HFFc6 (cell line): ENCODE data around the gene EIF4E1B. TPM values are rescaled to one million over a fixed set of nuclear protein-coding genes. Genes with fewer than 3 reads are reported as not detected.

Experiments
- DNase-seq: peaks from one replicate; pipeline ENCODE4 v3.0.0-alpha.2; 2018
- H3K27ac Mint-ChIP-seq: 2 replicates; pipeline ENCODE4 v1.8.0; 2020; ENCODE audit warnings: mild to moderate bottlenecking, mixed read lengths
- H3K27me3 Mint-ChIP-seq: 2 replicates; pipeline ENCODE4 v1.8.0; 2021; ENCODE audit warnings: mild to moderate bottlenecking, moderate library complexity, mixed read lengths; ENCODE audit not compliant: insufficient read depth
- H3K36me3 Mint-ChIP-seq: 2 replicates; pipeline ENCODE4 v1.8.0; 2021; ENCODE audit warnings: low read depth, mixed read lengths
- H3K4me1 Mint-ChIP-seq: 2 replicates; pipeline ENCODE4 v1.8.0; 2020; ENCODE audit warnings: low read depth, mixed read lengths
- H3K4me3 Mint-ChIP-seq: 2 replicates; pipeline ENCODE4 v1.8.0; 2020; ENCODE audit warnings: mild to moderate bottlenecking, moderate library complexity, mixed read lengths
- H3K9me3 Mint-ChIP-seq: 2 replicates; pipeline ENCODE4 v1.8.0; 2020; ENCODE audit warnings: mild to moderate bottlenecking, mixed read lengths
- total RNA-seq, 6 experiments: library from RNA; stranded (reverse); fragmentation: NEBNext Ultra II Directional; extraction: Animal tissue kit (Norgen Biotek cat#: 25700); gene quantifications; 2 replicates in 1 of 6; 3 replicates in 5 of 6; pipeline ENCODE4 v1.2.3, GENCODE V29; 2021
- TF ChIP-seq, protein P1 (sequence below): fragments of 200-600 bp; sonication (generic); IDR thresholded peaks from 2 replicates; pipeline ENCODE4 v1.5.0; 2021; ENCODE audit warnings: antibody characterized with exemption, mild to moderate bottlenecking

The EIF4E1B gene
- total RNA-seq, 6 experiments from 2014 or later = not detected

DNA sequence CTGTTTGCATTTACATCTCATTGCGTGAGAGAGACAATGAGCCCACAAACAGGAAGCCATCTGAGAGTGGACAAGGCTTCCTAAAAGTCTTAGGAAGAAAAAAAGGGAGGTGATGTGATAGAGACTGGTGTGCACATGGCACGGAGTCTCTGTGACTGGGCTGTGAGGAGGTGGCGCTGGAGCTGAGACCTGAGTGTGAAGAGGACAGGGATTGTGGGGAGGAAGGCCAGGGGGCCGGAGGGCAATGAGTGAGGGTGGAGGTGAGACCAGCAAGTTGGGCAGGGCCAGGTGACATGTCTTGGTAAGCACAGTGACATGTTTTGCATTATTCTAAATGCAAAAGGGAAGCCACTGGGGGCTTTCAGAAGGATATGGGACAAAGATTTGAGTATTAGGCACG, 61.9 kb downstream of the EIF4E1B start:
- TF ChIP-seq, protein P1, sequence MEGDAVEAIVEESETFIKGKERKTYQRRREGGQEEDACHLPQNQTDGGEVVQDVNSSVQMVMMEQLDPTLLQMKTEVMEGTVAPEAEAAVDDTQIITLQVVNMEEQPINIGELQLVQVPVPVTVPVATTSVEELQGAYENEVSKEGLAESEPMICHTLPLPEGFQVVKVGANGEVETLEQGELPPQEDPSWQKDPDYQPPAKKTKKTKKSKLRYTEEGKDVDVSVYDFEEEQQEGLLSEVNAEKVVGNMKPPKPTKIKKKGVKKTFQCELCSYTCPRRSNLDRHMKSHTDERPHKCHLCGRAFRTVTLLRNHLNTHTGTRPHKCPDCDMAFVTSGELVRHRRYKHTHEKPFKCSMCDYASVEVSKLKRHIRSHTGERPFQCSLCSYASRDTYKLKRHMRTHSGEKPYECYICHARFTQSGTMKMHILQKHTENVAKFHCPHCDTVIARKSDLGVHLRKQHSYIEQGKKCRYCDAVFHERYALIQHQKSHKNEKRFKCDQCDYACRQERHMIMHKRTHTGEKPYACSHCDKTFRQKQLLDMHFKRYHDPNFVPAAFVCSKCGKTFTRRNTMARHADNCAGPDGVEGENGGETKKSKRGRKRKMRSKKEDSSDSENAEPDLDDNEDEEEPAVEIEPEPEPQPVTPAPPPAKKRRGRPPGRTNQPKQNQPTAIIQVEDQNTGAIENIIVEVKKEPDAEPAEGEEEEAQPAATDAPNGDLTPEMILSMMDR = no peak

DNA sequence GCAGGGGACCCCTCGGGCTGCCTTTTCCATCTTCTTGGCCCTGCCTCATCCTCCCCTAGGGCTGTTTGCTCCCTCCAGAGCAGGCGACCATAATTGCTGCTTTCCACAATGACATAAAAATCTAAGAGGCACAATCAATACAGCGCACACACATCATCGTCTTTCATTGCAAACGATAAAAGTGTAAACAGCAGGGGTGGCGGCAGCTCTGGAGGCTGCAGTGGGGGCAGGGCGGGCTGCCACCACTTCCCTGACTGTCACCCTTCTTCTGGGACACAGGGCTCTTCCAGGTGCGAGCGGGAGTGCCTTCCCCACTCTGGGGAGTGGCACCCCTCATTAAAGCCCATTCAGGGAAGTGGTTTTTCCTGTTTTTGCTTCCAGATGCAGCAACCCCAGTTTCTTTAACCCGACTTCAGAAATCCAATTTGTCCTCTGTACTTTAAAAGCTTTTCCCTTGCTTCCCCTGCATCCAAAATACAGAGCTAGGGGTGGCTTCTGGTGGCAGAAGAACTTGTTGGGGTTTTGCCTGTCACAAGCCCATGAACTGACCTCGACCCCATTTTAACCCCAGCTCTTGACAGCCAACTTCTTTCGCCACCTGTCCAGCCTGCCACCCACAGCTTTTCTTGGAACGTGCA, 62.5 kb downstream of the EIF4E1B start:
- Mint-ChIP-seq H3K9me3 (no peaks in the 10 kb centered on the region), H3K36me3 (no peaks in the 10 kb centered on the region), H3K27me3 (peaks cover 72% of the 10 kb centered on the region), H3K4me3 (no peak overlapping the region), H3K27ac (no peak overlapping the region), H3K4me1 (no peaks in the 10 kb centered on the region)
- TF ChIP-seq, protein P1 = no peak
- no peak for DNase-seq

More for the DNA sequence above, 61.9 kb downstream of the EIF4E1B start:
- no peak for DNase-seq
- Mint-ChIP-seq H3K4me1 (no peaks in the 10 kb centered on the region), H3K27me3 (peaks cover 70% of the 10 kb centered on the region), H3K36me3 (no peaks in the 10 kb centered on the region), H3K4me3 (no peak overlapping the region), H3K9me3 (no peaks in the 10 kb centered on the region), H3K27ac (no peak overlapping the region)

DNA sequence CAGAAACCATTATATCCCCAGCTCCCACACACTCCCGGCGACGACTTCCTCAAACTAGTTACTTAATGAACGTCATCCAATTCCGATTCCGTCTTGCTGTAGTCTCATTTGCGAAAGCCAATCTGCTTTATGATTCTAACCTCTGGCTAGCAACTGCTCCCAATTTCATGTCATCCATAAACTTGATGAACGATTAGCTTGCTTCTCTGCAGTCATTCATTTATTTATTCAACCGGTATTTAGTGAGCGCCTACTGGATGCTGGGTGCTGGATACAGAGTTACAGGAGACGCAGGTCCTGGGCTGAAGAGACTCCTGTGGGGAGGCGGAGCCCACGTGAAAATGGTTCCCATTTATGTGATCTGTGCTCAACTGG, 63.0 kb downstream of the EIF4E1B start:
- DNase-seq = no peak

DNA sequence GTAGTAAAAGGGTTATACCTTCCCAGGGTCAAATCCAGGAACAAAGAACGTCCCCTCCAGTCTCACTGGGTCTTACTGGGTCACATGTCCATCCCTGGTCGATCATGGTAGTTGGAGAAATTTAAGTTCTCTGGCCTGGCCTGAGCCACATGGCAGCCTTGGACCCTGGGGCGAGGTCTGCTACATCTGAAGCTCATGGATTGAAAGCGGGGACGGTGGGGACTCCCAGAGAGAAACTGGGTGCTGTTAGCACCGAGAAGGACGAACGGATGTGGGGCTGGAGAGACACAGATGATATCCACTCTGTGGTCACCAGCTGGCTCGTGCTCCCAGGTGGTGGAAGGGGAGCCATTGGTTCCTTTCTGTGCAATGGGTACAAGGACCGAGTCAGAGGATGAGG, 63.7 kb downstream of the EIF4E1B start:
- TF ChIP-seq, protein P1 = no peak
- H3K4me3 Mint-ChIP-seq = no peak overlapping the region
- no peak for DNase-seq
- H3K9me3 Mint-ChIP-seq = no peaks in the 10 kb centered on the region
- no peaks in the 10 kb centered on the region for H3K36me3 Mint-ChIP-seq
- no peaks in the 10 kb centered on the region for H3K4me1 Mint-ChIP-seq
- H3K27me3 Mint-ChIP-seq = peaks cover 78% of the 10 kb centered on the region
- no peak overlapping the region for H3K27ac Mint-ChIP-seq

More for the DNA sequence above, 63.0 kb downstream of the EIF4E1B start:
- Mint-ChIP-seq H3K4me1 (no peaks in the 10 kb centered on the region), H3K27ac (no peak overlapping the region), H3K27me3 (peaks cover 75% of the 10 kb centered on the region), H3K36me3 (no peaks in the 10 kb centered on the region), H3K9me3 (no peaks in the 10 kb centered on the region), H3K4me3 (no peak overlapping the region)
- TF ChIP-seq, protein P1 = no peak

DNA sequence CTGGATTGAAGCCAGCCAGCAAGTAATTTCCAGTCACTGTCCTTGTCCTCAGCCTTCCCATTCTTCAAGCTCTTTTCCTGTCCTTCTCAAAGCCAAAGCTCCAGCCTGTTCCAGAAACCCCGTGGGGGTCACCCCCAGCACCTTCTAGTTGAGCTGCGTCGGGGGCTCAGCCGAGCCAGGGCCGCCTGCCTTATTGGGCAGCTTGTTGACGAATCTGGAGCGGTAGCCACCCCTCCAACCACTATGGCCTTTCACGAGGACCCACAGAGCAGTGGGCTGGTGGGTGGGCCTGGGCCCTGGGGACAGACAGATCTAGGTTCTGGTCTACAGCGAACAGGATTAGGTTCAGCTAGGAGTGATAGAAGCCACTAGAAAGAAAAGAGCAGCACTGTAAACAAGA, 64.2 kb downstream of the EIF4E1B start:
- TF ChIP-seq, protein P1 = no peak
- H3K9me3 Mint-ChIP-seq = no peaks in the 10 kb centered on the region
- peaks cover 77% of the 10 kb centered on the region for H3K27me3 Mint-ChIP-seq
- H3K4me3 Mint-ChIP-seq = no peak overlapping the region
- no peak for DNase-seq
- no peaks in the 10 kb centered on the region for H3K4me1 Mint-ChIP-seq
- no peak overlapping the region for H3K27ac Mint-ChIP-seq
- no peaks in the 10 kb centered on the region for H3K36me3 Mint-ChIP-seq
